HG02970 (cell line): Measurements from ENCODE around the gene SMS.
A peak's percentile ranks its signal among the peaks of the same experiment; 100 is the strongest.
"Not testable (repeated sequence)": the region's sequence is repeated elsewhere in the genome, so short reads cannot be mapped to it uniquely, and the experiment has no call there.

ENCODE experiments used
- ATAC-seq: cut with Tn5 transposase; IDR thresholded peaks from one replicate; pipeline ENCODE4 v1.9.1; 2021; ENCODE audit warnings: mild to moderate bottlenecking, moderate library complexity, moderate number of reproducible peaks; ENCODE audit not compliant: unreplicated experiment, low FRiP score

SMS gene

DNA sequence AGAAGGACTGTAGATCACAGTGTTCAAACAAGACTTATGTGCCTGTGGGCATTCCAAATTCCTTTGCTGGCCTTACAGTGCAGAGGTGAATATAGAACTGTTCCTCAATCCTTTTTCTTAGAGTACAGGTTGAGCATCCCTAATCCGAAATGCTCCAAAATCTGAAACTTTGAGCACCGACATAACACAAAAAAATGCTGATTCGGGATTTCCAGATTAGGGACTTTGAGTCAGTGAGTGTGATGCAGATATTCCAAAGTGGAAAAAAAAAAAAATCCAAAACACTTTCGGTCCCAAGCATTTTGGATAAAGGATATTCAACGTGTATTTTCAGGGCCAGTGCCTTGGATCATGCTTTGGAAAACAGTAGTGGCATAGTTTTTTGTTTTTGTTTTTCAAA, 9.2 kb downstream of the SMS start:
- no peak for ATAC-seq

DNA sequence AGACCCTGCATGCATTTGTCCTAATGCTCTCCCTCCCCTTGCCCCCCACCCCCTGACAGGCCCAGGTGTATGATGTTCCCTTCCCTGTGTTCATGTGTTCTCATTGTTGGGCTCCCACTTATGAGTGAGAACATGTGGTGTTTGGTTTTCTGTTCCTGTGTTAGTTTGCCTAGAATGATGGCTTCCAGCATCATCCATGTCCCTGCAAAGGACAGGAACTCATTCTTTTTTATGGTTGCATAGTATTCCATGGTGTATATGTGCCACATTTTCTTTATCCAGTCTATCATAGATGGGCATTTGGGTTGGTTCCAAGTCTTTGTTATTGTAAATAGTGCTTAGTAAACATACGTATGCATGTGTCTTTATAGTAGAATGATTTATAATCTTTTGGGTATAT, 10.0 kb downstream of the SMS start:
- not testable (repeated sequence) for ATAC-seq

DNA sequence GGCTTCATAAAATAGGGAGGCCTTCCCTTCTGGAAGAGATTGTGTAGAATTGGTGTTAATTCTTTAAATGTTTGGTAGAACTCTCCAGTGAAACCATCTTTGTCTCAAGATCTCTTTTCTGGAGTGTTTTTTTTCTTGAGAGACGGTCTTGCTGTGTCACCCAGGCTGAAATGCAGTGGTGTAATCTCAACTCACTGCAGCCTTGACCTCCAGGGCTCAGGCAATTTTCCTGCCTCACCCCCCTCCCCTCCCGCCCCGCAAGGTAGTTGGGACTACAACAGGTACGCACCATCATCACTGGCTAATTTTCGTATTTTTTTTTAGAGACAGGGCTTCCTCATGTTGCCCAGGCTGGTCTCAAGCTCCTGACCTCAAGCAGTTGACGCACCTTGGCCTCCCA, 12.1 kb downstream of the SMS start:
- no peak for ATAC-seq

DNA sequence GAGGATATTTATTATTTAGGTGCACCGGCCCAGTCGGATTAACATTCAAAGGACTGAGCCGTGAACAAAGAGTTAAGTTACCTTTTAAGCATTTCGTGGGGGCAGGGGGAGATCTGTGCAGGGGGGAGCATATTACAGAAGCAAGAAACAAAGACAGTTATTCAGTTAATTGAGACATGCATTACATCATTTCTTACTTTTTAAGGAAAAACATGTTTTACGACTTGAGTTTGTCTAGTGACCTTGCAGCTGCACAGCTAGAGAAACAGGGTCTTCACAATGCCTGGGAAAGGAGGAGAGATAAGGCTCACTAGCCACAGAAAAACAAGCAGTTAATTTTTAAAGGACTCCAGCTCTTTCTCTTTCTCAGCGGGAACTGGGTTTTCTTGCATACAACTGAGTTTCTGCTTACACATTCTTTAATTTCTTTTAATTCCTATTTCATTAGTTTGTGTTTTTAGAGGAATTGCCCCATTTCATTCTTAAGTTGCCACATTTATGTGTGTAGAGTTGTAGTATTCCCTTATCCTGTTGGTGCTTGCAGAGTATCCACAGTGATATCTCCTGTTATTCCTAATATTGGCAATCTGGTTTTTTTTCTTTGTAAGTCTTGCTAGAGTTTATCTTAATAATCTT, 12.8 kb downstream of the SMS start:
- ATAC-seq: not testable (repeated sequence)

DNA sequence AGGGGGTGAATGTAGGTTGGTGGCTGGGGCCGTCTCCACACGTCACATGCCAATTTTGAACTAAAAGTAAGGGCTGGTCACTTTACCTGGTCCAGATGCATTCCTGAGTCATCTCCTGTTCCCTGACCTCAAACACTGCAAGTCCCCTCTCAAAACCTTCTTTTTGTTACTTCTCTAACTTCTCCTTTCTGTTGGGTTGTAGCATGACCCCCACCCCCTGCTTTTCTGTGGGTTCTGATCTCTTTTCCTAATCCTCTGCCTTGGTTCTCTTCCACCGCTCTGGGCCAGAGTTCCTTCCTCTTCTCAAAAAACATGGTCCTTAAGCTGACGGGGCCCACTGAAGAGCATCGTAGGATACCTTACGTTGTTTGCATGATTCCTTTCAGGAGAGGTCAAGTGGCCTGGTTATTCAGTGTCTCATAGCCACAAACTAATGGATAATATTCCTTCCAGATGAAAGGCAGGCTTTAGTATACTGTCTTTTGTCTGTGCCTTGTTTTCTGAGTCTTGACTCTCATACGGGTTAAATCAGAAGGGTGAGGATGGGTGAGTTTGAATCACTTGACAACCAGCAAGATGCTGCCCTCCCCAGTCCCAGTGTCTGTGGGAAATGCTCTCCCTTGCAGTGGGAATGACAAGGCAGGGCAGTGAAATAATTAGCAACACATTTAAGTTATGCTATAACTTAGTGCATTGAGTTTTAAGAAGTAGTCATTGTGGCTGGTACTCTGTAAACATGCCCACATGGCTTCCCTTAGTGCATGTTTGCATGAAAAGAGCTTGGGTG, 15.1 kb downstream of the SMS start:
- no peak for ATAC-seq

DNA sequence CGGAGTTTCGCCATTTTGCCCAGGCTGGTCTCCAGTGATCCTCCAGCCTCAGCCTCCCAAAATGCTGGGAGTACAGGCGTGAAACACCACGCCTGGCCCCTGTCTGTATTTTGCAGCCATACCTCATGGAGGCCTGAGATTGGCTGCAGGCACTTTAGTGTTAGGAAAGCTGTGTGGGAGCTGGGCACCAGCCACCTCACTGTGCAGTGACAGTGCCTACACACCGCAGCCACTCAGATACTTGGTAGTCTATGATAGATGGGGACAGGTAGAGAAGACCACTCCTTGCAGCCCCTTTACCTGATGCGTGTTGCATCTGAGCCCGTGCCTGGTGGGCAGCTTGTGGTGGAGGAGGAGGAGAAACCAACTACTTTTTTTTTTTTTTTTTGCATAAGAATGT, 16.3 kb downstream of the SMS start:
- ATAC-seq: no peak

DNA sequence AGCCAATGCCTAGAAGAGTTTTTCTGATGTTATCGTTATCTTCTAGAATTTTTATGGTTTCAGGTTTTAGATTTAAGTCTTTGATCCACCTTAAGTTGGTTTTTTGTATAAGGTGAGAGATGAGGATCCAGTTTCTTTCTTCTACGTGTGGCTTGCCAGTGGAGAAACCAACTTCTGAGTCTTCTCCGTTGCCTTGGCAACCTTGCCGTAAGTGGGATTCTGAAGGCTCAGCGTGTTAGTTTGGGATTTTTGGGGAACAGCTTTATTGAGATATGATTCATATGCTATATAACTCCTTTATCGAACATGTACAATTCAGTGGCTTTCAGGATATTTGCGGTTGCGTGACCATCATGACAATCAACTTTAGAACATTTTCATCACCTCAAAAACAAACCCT, 17.7 kb downstream of the SMS start:
- no peak for ATAC-seq

DNA sequence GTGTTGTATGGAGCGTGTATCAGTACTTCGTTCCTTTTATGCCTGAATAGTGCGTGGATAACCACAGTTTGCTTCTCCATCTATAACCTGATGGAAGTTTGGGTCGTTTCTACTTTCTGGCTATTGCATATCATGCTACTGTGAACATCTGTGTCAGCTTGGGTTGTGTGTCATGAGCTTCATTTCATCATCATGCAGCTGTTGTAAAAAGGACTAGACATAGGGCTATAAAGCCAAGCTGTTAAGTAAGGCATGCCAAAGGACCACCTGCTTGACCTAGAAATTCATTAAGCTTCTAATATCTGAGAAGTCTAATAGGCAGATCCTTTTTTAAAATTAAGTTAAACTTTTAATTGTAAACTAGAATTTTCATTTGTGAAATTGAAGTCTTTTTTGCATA, 18.4 kb downstream of the SMS start:
- ATAC-seq: no peak

DNA sequence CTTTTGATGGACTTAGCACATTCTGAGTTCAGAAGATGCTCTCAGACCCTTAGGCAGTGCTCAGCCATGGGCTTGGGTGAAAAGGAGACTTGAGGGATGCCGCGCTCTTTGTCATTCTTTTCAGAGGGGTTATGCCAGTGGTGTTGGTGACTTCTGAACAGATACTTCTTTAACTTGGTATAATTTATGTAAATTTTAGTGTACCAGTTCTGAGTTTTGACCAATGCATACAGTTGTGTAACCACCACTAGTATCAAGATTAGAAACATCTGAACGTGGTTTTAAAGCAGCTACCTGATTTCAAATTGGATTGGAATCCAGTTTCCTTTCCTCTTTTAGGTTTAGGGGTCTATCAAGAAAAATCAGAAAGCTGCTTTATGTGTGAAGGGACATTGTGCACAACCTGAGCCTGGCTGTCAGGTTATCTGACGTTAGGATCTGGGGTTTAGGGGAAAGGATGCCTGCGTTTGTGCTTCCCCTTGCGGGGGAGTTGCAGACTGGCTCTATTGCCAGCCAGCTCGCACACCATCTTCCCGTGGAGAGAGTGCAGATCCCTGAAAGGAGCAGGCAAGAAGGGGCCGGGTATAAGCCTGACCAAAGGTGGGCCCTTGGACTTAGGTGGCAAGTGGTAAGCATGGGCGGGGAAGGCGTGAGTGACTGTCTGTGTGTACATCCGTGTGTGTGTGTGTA, 19.0 kb downstream of the SMS start:
- ATAC-seq: no peak

DNA sequence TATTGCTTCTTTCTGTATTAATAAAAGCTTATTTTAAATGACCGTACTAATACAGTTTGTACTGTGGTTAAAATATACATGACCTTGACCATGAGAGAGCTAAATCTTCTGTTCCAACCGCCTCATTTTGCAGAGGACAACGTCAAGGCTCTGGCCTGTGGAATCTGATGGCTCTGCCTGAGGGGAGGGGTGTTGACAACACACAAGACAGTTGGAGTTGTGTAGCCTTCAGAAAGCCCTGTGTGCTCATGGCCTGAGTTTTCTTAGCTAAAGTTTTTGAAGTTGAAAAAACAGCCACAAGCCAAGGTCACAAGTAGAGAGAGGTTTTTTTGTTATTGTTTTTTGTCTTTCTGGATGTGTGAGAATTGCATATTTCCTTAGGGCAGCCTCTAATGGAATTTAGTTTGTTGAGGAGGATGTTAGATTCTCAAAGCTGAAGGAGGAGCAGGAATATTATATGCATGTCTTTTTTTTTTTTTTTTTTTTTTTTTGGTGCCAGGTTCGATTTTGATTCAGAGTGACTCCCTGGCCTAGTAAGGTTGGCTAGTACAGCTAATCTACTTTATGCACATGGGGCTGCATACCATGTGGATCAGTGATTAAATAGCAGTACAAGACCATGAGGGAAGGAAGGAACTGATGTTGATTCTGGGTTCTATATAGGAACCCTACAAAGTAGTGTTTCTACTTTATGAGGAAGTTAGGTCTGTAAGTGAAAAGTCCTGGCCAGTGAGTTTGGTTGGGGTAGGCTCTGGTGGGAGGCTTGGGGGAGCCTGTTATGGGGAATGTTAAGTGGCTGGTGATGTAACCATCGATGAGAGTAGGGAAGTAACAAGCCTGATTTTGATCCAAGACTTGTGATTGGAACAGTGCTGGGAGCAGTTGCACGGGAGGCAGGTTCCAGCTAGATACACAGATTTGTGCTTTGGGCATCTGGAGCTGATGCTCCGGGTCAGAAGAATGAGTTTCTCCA, 20.3 kb downstream of the SMS start:
- no peak for ATAC-seq

DNA sequence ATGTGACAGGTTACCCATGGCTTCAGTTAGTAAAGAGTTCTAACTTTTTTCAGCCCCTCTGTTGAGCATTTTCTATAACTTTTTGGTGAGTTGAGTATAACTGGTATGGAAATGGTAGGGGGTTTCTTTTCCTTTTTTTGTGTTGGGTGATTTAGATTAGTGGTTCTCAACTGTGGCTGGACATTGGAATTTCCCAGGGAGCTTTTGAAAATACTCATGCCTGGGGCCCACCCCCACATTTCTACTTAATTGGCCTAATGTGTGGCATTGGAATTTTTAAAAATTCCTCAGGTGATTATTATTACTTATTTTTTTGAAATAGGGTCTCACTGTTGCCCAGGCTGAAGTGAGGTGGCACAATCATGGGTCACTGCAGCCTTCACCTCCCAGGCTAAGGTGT, 21.9 kb downstream of the SMS start:
- ATAC-seq: no peak

DNA sequence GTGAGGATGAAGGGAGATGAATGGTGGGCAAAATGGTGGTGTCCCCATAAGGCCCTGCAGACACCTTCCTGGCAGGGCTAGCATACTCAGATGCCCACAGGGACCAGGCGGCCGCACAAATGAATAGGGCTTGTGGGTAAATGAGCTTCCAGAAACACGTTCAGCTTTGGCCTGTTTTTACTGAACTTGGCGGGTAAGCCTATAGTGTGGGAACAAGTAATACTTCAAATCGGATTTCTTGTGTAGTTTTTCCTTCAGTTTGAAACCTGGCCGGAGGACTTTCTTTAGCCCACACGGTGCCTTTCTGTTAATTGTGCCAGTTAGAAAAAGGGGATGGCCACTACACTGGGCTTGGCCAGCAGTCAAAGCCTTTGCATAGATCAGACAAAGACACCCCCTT, 22.8 kb downstream of the SMS start:
- no peak for ATAC-seq

DNA sequence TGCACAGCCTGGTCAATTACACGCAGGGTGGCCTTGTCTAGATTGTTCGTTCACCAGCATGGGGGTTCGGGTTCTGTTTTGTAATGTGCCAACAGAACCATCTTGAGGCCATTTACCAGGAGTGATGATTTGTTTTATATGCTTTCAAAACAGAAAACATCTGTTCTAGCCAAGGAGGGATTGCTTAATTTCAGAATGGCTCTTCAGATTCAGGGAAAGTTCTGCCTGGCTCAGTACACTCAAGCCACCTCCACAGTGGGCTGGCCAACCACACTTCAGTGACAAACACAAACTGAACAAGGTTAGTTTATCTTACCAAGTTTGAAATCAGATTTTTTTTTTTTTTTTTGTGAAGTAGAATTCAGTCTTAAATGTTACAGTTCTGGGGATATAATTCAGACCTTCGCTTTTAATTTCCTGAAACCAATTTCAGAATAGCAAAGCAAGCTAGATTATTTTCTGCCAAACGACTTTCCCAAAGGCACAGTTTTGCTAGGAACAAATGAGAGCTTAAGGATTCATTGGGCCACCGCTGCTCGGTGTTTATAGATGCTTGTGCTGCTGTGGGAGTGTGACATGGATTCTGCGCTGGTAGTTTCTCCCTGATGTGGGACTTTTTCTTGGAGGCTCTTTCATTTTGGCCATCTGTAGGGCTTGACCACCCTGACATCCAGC, 23.4 kb downstream of the SMS start:
- no peak for ATAC-seq

DNA sequence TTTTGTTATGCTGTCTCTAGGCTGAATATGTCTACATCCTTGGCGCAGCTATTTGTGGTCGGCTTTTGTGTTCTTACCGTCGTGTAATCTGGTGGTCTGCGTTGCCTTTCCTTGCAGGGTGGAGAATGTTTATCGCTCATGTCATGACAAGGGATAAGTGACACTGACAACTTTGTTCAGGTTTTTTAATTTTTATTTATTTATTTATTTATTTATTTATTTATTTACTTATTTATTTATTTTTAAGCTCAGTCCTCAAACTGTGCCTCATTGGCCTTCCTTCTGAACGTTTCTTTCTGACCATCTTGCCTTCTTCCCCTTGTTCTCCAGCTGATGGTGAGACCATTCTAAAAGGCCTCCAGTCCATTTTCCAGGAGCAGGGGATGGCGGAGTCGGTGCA, 26.4 kb downstream of the SMS start:
- ATAC-seq: no peak

DNA sequence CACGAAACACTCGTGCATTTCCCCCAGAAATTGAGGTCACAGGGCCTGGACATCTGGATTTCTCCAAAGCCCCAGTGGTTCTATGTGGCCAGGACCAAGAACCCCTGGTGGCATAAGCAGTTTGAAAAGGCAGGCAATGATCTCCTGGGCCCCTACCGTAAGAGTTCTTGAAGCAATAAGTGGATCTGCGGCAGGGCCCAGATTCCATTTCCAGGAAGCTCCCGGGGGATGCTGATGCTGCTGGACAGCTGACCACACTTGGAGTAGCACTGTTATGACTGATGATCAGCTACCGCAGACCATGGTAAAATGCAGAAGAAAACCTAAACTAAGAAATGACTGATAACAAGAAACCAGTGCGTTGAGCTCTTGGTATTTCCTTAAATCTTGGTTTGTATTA, 27.8 kb downstream of the SMS start:
- no peak for ATAC-seq

DNA sequence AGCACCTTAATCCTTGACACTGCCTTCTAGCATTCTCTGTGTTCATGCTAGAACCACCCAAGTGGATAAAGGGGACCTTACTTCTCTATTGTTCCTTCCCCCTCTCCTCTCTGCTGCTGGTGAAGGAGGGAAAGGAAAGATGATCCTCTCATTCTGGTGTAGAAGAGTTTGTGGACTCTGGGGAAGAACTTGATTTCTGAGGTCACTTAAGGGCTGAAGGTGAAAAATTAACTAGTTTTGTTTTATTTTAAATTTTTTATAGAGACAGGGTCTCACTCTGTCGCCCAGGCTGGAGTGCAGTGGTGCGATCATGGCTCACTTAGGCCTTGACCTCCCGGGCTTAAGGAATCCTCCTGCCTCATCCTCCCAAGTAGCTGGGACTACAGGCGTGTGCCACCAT, 29.8 kb downstream of the SMS start:
- ATAC-seq: no peak

DNA sequence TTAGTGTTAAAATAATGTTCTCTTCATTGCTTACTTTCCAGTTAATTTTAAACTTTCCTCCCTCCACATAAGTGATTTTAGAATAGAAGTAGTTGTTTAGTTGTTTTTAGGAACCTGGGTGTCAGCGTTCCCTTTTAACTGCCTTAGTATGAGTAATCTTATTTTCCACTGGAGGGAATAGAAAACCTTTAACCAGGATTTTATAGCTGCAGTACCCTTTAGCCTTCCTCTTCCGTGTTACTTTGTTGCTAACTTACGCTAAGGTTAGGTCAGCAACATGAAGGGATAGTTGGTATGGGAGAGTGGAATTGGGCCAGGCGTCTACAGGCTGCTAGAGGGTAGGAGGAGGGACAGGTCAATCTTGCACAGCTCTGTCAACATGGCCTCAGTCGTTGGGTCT, 31.5 kb downstream of the SMS start:
- ATAC-seq: no peak

DNA sequence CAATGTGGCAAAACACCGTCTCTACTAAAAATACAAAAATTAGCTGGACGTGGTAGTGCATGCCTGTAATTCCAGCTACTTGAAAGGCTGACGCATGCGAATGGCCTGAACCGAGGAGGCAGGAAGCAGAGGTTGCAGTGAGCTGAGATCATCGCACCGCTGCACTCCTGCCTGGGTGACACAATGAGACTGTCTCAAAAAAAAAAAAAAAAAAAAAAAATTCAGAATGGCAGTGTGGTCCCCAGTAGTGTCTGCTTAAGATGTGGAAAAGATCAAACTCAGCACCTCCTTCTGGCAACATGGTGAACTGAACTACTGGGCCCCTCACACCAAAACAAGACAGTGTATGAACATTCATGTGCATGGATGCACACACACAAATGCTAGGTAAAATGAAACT, 32.2 kb downstream of the SMS start:
- no peak for ATAC-seq

DNA sequence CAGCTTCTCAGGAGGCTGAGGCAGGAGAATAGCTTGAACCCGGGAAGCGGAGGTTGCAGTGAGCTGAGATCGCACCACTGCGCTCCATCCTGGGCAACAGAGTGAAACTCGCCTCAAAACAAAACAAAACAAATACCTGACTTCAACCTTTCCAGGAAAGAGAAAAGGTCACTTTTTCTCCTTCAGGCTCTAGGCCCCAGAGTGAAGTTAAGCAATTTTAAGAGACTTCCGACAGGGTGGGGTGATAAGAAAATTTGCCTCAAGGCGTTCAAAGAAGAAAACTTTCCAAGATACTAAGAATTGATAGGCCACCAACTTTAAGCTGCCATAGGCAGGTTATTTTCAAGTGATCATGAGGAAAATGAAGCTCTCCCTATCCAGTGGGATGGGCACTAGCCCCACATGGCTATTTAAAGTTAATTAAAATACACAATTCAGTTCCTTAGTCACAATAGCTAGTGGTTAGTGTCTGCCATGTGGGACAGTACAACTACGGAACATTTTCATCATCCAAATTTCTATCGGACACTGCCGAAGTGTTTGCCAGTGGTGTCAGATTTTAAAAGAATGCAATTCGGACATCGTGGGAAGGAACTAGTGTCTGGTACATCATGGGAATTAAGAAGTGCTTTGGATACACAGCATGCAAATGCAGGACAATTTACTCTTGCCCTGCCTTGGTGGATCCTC, 33.0 kb downstream of the SMS start:
- ATAC-seq: no peak

DNA sequence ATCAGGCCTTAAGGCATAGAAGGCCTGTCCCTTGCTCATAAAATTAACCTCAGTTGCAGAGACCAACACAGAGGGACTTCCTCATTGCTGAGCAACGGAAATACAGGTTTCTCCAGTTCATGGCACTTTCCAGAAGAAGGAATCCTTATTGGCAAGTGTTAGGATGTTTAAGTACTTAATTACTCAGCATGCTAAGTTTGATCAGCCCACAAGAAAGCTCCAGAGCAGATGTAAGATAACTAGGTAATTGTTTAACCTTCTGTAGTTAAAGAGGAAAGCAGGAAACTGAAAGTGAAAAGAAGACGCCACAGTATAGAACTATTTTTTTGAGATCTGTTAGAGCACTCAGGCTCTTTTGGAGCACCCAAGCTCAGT, 33.5 kb downstream of the SMS start:
- ATAC-seq: peak; percentile 74
